PC-9 (cell line): Measurements from ENCODE around the gene CORIN. TPM values are rescaled to one million over a fixed set of nuclear protein-coding genes. Genes with fewer than 3 reads are reported as not detected.

Experiments used
- BruUV-seq: library from RNA; stranded (reverse); fragments of 400-500 nt; replicated peaks from 2 replicates; lab custom pipeline; 2021; lab: Mats Ljungman, UMichigan
- CTCF ChIA-PET: fragments of 300-600 bp; sonication (Branson Sonifier 250); formaldehyde crosslinking; loops from one replicate; lab custom pipeline; 2022; ENCODE audit warnings: antibody characterized with exemption; lab: Charles Lee
- POLR2A ChIA-PET: fragments of 300-600 bp; sonication (Branson Sonifier 250); formaldehyde crosslinking; loops from one replicate; lab custom pipeline; 2022; ENCODE audit warnings: antibody characterized with exemption; ENCODE audit not compliant: unreplicated experiment; lab: Charles Lee
- DNase-seq, 2 experiments: peaks; one replicate each; pipeline versions ENCODE4 v3.0.0 to v3.0.0-alpha.2; 2015 to 2022; ENCODE audit warnings: mixed read lengths in 1 of 2
- H2AFZ ChIP-seq: fragments of 200-600 bp; sonication (generic); 2 replicates; pipeline ENCODE4 v1.8.1; 2017; ENCODE audit warnings: antibody characterized with exemption
- H3F3A ChIP-seq: fragments of 200-600 bp; sonication (generic); 2 replicates; pipeline ENCODE4 v1.8.1; 2017; ENCODE audit warnings: antibody characterized with exemption, mild to moderate bottlenecking, low read depth; ENCODE audit not compliant: insufficient read depth
- H3K27ac ChIP-seq: fragments of 200-600 bp; sonication (generic); 2 replicates; pipeline ENCODE4 v1.6.1; 2016; ENCODE audit warnings: mixed run types
- H3K27me3 ChIP-seq: fragments of 200-600 bp; sonication (generic); 2 replicates; pipeline ENCODE4 v1.6.1; 2016; ENCODE audit warnings: low read depth, mixed run types; ENCODE audit not compliant: insufficient read depth
- H3K36me3 ChIP-seq: fragments of 200-600 bp; sonication (generic); 2 replicates; pipeline ENCODE4 v1.6.1; 2016; ENCODE audit warnings: low read depth, mixed run types
- H3K4me1 ChIP-seq: fragments of 200-600 bp; sonication (generic); replicated peaks from 2 replicates; pipeline ENCODE4 v1.6.1; 2016; ENCODE audit warnings: mixed run types; ENCODE audit not compliant: insufficient read depth
- H3K4me2 ChIP-seq: fragments of 200-600 bp; sonication (generic); 2 replicates; pipeline ENCODE4 v1.6.1; 2017; ENCODE audit warnings: mixed run types
- H3K4me3 ChIP-seq: fragments of 200-600 bp; sonication (generic); 2 replicates; pipeline ENCODE4 v1.6.1; 2016; ENCODE audit warnings: mixed run types
- H3K79me2 ChIP-seq: fragments of 200-600 bp; sonication (generic); 2 replicates; pipeline ENCODE4 v1.6.1; 2017; ENCODE audit warnings: low read depth, mixed run types
- H3K9me2 ChIP-seq: fragments of 200-600 bp; sonication (generic); 2 replicates; pipeline ENCODE4 v1.8.1; 2017; ENCODE audit warnings: mild to moderate bottlenecking; ENCODE audit not compliant: insufficient read depth
- H3K9me3 ChIP-seq: fragments of 200-600 bp; sonication (generic); 2 replicates; pipeline ENCODE4 v1.8.1; 2016; ENCODE audit warnings: low read depth; ENCODE audit not compliant: insufficient read depth
- H4K20me1 ChIP-seq: fragments of 200-600 bp; sonication (generic); 2 replicates; pipeline ENCODE4 v1.8.1; 2017; ENCODE audit not compliant: insufficient read depth
- EZH2 ChIP-seq: fragments of 200-600 bp; sonication (generic); IDR thresholded peaks from 2 replicates; pipeline ENCODE4 v1.8.0; 2017; ENCODE audit warnings: antibody characterized with exemption, low read depth
- intact Hi-C: fragments of 100-400 bp; cut with micrococcal nuclease; formaldehyde crosslinking; loops from one replicate; pipeline ENCODE4 v1.10.0; 2022; ENCODE audit not compliant: unreplicated experiment
- total RNA-seq: library from RNA; stranded (reverse); gene quantifications from 2 replicates; pipeline ENCODE4 v1.2.3, GENCODE V29; 2021
- TF ChIP-seq, protein P1 (sequence below): fragments of 200-600 bp; sonication (generic); conservative IDR thresholded peaks from 2 replicates; pipeline ENCODE4 v1.6.1; 2017; ENCODE audit warnings: mixed run types, antibody characterized with exemption, mild to moderate bottlenecking, moderate library complexity

Gene CORIN
- total RNA-seq, 1 experiment from 2014 or later, result not detected

- no peak overlapping the region for H3K4me2 ChIP-seq
- no peak overlapping the region for H2AFZ ChIP-seq
- ChIA-PET POLR2A (no interaction called here), CTCF (no interaction called here)
- no peaks in the 10 kb centered on the region; the same call in 1 of the 2 replicates for H3K9me2 ChIP-seq
- no peaks in the 10 kb centered on the region for H3K79me2 ChIP-seq
- no peaks in the 10 kb centered on the region for H3K9me3 ChIP-seq
- BruUV-seq, result no TSS peak
- H3K36me3 ChIP-seq, result no peaks in the 10 kb centered on the region
- intact Hi-C loops, result no loop called here
- H3F3A ChIP-seq, result no peaks in the 10 kb centered on the region
- TF ChIP-seq, protein P1, sequence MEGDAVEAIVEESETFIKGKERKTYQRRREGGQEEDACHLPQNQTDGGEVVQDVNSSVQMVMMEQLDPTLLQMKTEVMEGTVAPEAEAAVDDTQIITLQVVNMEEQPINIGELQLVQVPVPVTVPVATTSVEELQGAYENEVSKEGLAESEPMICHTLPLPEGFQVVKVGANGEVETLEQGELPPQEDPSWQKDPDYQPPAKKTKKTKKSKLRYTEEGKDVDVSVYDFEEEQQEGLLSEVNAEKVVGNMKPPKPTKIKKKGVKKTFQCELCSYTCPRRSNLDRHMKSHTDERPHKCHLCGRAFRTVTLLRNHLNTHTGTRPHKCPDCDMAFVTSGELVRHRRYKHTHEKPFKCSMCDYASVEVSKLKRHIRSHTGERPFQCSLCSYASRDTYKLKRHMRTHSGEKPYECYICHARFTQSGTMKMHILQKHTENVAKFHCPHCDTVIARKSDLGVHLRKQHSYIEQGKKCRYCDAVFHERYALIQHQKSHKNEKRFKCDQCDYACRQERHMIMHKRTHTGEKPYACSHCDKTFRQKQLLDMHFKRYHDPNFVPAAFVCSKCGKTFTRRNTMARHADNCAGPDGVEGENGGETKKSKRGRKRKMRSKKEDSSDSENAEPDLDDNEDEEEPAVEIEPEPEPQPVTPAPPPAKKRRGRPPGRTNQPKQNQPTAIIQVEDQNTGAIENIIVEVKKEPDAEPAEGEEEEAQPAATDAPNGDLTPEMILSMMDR, result no peak
- no peak for TF ChIP-seq EZH2
- no peak overlapping the region for H3K4me3 ChIP-seq
- no peak overlapping the region for H3K27ac ChIP-seq
- no peaks in the 10 kb centered on the region for H3K27me3 ChIP-seq
- DNase-seq, result no peak
- no peaks in the 10 kb centered on the region for H4K20me1 ChIP-seq
- H3K4me1 ChIP-seq, result no peaks in the 10 kb centered on the region
These were observed 222.5 kb downstream of the CORIN start for GRCh38 chr4:47615385-47615784.

DNA sequence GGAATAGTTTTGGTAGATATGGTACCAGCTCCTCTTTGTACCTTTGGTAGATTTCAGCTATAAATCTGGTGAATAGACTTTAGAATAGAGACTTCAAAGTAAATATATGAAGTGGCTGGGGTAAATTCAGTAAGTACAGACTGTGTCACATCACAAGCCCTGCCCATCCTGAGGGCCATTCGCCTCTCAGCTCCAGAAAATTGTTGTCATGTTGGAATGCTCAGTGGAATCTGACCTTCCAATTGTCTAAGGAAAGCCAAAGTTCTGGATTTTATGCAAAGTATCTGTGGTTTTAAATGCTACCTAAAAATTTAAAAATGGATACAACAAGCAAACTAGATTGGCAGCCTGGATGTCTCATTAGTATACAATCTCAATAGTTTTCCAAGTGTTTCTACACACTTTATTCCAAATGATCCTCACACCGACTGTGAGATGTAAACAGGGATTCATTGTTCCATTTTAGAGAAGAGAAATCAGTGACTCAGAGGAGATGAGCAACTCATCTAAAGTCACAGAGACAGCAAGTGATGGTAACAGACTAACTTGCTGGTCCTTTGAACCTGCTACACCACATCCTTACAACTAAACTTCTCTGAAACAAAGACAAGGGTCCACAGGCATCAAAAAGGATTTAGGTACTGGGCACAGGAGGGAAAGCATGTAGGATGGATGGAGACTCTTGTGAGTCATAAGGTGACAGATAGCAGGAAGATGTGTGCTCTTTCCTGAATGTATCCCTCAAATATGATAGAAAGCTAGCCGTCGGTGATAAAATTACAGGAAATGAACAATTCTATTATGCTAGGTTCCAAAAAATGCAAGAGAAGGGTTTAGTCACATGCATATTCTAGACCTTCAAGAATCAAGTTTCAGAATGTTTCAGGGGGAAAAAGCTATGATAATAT, 225.5 kb downstream of the CORIN start:
- Histone ChIP-seq H3F3A (no peaks in the 10 kb centered on the region), H3K27ac (no peak overlapping the region), H3K4me1 (no peaks in the 10 kb centered on the region), H3K36me3 (no peaks in the 10 kb centered on the region), H3K9me3 (no peaks in the 10 kb centered on the region), H2AFZ (no peak overlapping the region), H4K20me1 (no peaks in the 10 kb centered on the region), H3K27me3 (no peaks in the 10 kb centered on the region), H3K4me2 (no peak overlapping the region), H3K9me2 (no peaks in the 10 kb centered on the region), H3K79me2 (no peaks in the 10 kb centered on the region), H3K4me3 (no peak overlapping the region)
- TF ChIP-seq EZH2, result no peak
- TF ChIP-seq, protein P1, result no peak
- no TSS peak for BruUV-seq
- ChIA-PET CTCF (no interaction called here), POLR2A (no interaction called here)
- DNase-seq, result no peak
- intact Hi-C loops, result no loop called here

GRCh38 chr4:47606482-47606881, 231.4 kb downstream of the CORIN start:
- Histone ChIP-seq H4K20me1 (no peaks in the 10 kb centered on the region), H3K4me1 (no peaks in the 10 kb centered on the region), H3K9me3 (no peaks in the 10 kb centered on the region), H3K27ac (no peak overlapping the region), H2AFZ (no peak overlapping the region), H3K79me2 (no peaks in the 10 kb centered on the region), H3K27me3 (no peaks in the 10 kb centered on the region), H3K36me3 (no peaks in the 10 kb centered on the region), H3F3A (no peaks in the 10 kb centered on the region), H3K9me2 (no peaks in the 10 kb centered on the region), H3K4me2 (no peak overlapping the region), H3K4me3 (no peak overlapping the region)
- ChIA-PET POLR2A (no interaction called here), CTCF (interaction anchor here (0.6 kb wide), 1 partner anchor 355 kb away, joined by 3 read pairs; no protein-coding TSS in a partner anchor)
- no TSS peak for BruUV-seq
- TF ChIP-seq, protein P1, result no peak
- no peak for TF ChIP-seq EZH2
- intact Hi-C loops, result no loop called here
- no peak for DNase-seq
